Measurements from ENCODE around the gene CAPN1. TPM values are rescaled to one million over a fixed set of nuclear protein-coding genes. Genes with fewer than 3 reads are reported as not detected.

The CAPN1 gene
- total and polyA plus RNA-seq, 9 of the 15 experiments (the other 6 are each of a cell fraction or from before 2014, with no cell fraction given) = 3.5 to 199 (median 61.6) TPM

GRCh38 chr11:65180877-65181568 is 705 bp upstream of the CAPN1 start (continued):
- TF ChIP-seq, protein P1, sequence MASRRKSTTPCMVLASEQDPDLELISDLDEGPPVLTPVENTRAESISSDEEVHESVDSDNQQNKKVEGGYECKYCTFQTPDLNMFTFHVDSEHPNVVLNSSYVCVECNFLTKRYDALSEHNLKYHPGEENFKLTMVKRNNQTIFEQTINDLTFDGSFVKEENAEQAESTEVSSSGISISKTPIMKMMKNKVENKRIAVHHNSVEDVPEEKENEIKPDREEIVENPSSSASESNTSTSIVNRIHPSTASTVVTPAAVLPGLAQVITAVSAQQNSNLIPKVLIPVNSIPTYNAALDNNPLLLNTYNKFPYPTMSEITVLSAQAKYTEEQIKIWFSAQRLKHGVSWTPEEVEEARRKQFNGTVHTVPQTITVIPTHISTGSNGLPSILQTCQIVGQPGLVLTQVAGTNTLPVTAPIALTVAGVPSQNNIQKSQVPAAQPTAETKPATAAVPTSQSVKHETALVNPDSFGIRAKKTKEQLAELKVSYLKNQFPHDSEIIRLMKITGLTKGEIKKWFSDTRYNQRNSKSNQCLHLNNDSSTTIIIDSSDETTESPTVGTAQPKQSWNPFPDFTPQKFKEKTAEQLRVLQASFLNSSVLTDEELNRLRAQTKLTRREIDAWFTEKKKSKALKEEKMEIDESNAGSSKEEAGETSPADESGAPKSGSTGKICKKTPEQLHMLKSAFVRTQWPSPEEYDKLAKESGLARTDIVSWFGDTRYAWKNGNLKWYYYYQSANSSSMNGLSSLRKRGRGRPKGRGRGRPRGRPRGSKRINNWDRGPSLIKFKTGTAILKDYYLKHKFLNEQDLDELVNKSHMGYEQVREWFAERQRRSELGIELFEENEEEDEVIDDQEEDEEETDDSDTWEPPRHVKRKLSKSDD (conservative IDR thresholded peaks at IDR 0.05; ENCODE audit: low read length) = no peak
- TF ChIP-seq CCAR2 (IDR thresholded peaks at IDR 0.05; ENCODE audit: low read depth, low read length) = no peak
- no peak for TF ChIP-seq STAT5A (IDR thresholded peaks at IDR 0.05; ENCODE audit: borderline replicate concordance, low read length)
- no peak for TF ChIP-seq NFYB (IDR thresholded peaks at IDR 0.05; ENCODE audit: extremely low read depth, insufficient read length)
- no peak for TF ChIP-seq ZNF830 (CRISPR knock-in tag; IDR thresholded peaks at IDR 0.05)
- no peak for TF ChIP-seq ZNF165 (CRISPR knock-in tag; IDR thresholded peaks at IDR 0.05; ENCODE audit: borderline replicate concordance)
- TF ChIP-seq SPI1 (IDR thresholded peaks at IDR 0.05; ENCODE audit: borderline replicate concordance, low read depth, low read length) = no peak
- no peak for TF ChIP-seq TSHZ1 (CRISPR knock-in tag; IDR thresholded peaks at IDR 0.05)
- TF ChIP-seq TBL1XR1 (IDR thresholded peaks at IDR 0.05; ENCODE audit: low read length in 2 of 2) = no peak
- TF ChIP-seq ARID3A (IDR thresholded peaks at IDR 0.05; ENCODE audit: borderline replicate concordance, low read depth, low read length) = no peak
- no peak for TF ChIP-seq ETS2 (tag; IDR thresholded peaks at IDR 0.05; ENCODE audit: borderline replicate concordance, poor library complexity, severe bottlenecking)
- no peak for TF ChIP-seq ZNF174 (CRISPR knock-in tag; IDR thresholded peaks at IDR 0.05)
- no peak for TF ChIP-seq MED1 (CRISPR knock-in tag; IDR thresholded peaks at IDR 0.05; ENCODE audit: borderline replicate concordance)
- no peak for TF ChIP-seq ATF1 (CRISPR knock-in tag; IDR thresholded peaks at IDR 0.05)
- 0 out of 2 replicates have a peak, but pooled peaks have one; percentile 23 for TF ChIP-seq ATF1 (tag; IDR thresholded peaks at IDR 0.05)
- no peak for TF ChIP-seq MAFK (IDR thresholded peaks at IDR 0.05; ENCODE audit: low read length)
- TF ChIP-seq ELK3 (CRISPR knock-in tag; IDR thresholded peaks at IDR 0.05) = no peak
- no peak for TF ChIP-seq FOXA1 (IDR thresholded peaks at IDR 0.05; ENCODE audit: borderline replicate concordance)
- peak in 1 of 2 experiments; percentile 67; a peak in 1 of 4 replicates for TF ChIP-seq NONO (IDR thresholded peaks at IDR 0.05; ENCODE audit: low read depth in 2 of 2, low read length in 1 of 2)
- no peak for TF ChIP-seq ZNF24 (IDR thresholded peaks at IDR 0.05)

All from K562 (cell line).